ENCODE data around the gene CRIM1. TPM values are rescaled to one million over a fixed set of nuclear protein-coding genes. Genes with fewer than 3 reads are reported as not detected.
A peak's percentile ranks its signal among the peaks of the same experiment; 100 is the strongest.

CRIM1 gene
- total RNA-seq, 4 donors from 2014 or later = 93.2 to 194 (median 119) TPM

DNA sequence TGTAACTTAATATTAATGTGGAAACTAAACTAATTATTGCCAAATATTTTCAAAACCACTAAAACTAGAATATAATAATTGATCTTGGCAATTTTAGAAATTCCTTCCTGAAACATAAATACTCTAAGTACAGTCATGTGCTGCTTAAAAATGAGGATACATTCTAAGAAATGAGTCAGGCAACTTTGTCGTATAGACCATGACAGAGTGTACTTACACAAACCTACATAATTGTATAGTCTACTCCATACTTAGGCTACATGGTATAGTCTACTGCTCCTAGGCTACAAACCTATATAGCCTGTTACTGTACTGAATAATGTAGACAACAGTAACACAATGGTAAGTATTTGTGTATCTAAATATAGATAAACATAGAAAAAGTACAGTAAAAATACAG is 214.8 kb downstream of the CRIM1 start:
- Histone ChIP-seq H3K36me3 (peaks cover 0 to 10% of the 10 kb centered on the region in 2 donors), H3K4me3 (no peak overlapping the region), H3K27ac (peak overlapping the region in 3 of 4 donors; percentile 54 to 97 (median 69)), H3K9me3 (no peaks in the 10 kb centered on the region), H3K27me3 (no peaks in the 10 kb centered on the region), H3K4me1 (peaks cover 32 to 41% of the 10 kb centered on the region in 2 donors)
- intact Hi-C loops (cut with DNase I; ENCODE audit: low total_unique reads) (no loop called here), in situ Hi-C loops (cut with MboI; ENCODE audit: low sequenced_read_pairs in 4 of 4) (no loop called here)
- no peak for ATAC-seq
- no peak for DNase-seq
- TF ChIP-seq CTCF (IDR thresholded peaks at IDR 0.05 in 4 of 5, conservative IDR thresholded peaks at IDR 0.05 in 1 of 5) (no peak), POLR2A (IDR thresholded peaks at IDR 0.05) (no peak)

- DNase-seq = no peak
- Histone ChIP-seq H3K27ac (peak overlapping the region; percentile 48 to 97 (median 62)), H3K4me1 (peaks cover 42 to 53% of the 10 kb centered on the region in 2 donors), H3K36me3 (peaks cover 0 to 5% of the 10 kb centered on the region in 2 donors), H3K27me3 (no peaks in the 10 kb centered on the region), H3K9me3 (no peaks in the 10 kb centered on the region), H3K4me3 (no peak overlapping the region)
- ATAC-seq = no peak
- in situ Hi-C loops (cut with MboI; ENCODE audit: low sequenced_read_pairs in 4 of 4) (no loop called here), intact Hi-C loops (cut with DNase I; ENCODE audit: low total_unique reads) (no loop called here)
- TF ChIP-seq POLR2A (IDR thresholded peaks at IDR 0.05) (no peak), CTCF (IDR thresholded peaks at IDR 0.05 in 4 of 5, conservative IDR thresholded peaks at IDR 0.05 in 1 of 5) (no peak)
These were observed 216.6 kb downstream of the CRIM1 start for GRCh38 chr2:36572054-36572718.

GRCh38 chr2:36572719-36573059 is 217.1 kb downstream of the CRIM1 start:
- intact Hi-C loops (cut with DNase I; ENCODE audit: low total_unique reads) = no loop called here
- Histone ChIP-seq H3K27me3 (no peaks in the 10 kb centered on the region), H3K4me3 (no peak overlapping the region), H3K36me3 (peaks cover 0 to 10% of the 10 kb centered on the region in 2 donors), H3K4me1 (peaks cover 45 to 59% of the 10 kb centered on the region in 2 donors), H3K27ac (peak overlapping the region; percentile 48 to 97 (median 62)), H3K9me3 (no peaks in the 10 kb centered on the region)
- DNase-seq = no peak
- no peak for TF ChIP-seq CTCF (IDR thresholded peaks at IDR 0.05 in 4 of 5, conservative IDR thresholded peaks at IDR 0.05 in 1 of 5)
- no peak for TF ChIP-seq POLR2A (IDR thresholded peaks at IDR 0.05)
- no peak for ATAC-seq
- in situ Hi-C loops (cut with MboI; ENCODE audit: low sequenced_read_pairs in 4 of 4) = no loop called here

GRCh38 chr2:36573165-36573564 is 217.6 kb downstream of the CRIM1 start:
- ATAC-seq (peak; percentile 58 to 73), DNase-seq (no peak)
- peaks cover 46 to 63% of the 10 kb centered on the region in 2 donors for H3K4me1 ChIP-seq
- in situ Hi-C loops (cut with MboI; ENCODE audit: low sequenced_read_pairs in 4 of 4) = no loop called here
- no peaks in the 10 kb centered on the region for H3K9me3 ChIP-seq
- intact Hi-C loops (cut with DNase I; ENCODE audit: low total_unique reads) = no loop called here
- TF ChIP-seq CTCF (IDR thresholded peaks at IDR 0.05 in 4 of 5, conservative IDR thresholded peaks at IDR 0.05 in 1 of 5) = no peak
- no peak for TF ChIP-seq POLR2A (IDR thresholded peaks at IDR 0.05)
- H3K27ac ChIP-seq = peak overlapping the region; percentile 48 to 97 (median 62)
- H3K27me3 ChIP-seq = no peaks in the 10 kb centered on the region
- H3K36me3 ChIP-seq = peaks cover 0 to 15% of the 10 kb centered on the region in 2 donors
- no peak overlapping the region for H3K4me3 ChIP-seq
